GM12874 (cell line): Measurements from ENCODE around the gene EHD2.

Experiments used
- CTCF ChIP-seq: IDR thresholded peaks from 2 replicates; pipeline ENCODE4 v1.5.1; 2011; ENCODE audit warnings: low read depth, mild to moderate bottlenecking, control low read depth, low read length, moderate library complexity; ENCODE audit not compliant: insufficient read depth

Gene EHD2

DNA sequence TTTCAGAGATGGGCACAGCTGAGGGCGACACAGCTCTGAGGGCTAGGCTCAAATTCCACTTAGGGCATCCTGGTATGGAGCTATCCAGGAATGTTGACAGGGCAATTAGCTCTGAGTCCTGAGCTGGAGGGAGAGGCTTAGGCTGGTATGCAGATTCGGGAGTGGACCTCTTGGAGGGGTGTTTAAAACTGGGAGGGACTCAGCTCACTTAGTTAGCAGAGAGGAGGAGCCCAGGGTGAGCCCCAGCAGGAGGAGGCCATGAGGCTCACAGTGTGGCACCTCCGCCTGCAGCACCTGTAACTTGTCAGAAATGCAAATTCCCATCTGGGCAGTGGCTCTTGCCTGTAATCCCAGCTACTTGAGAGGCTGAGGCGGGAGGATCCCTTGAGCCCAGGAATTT lies 21.9 kb downstream of the EHD2 start:
- no peak for TF ChIP-seq CTCF

DNA sequence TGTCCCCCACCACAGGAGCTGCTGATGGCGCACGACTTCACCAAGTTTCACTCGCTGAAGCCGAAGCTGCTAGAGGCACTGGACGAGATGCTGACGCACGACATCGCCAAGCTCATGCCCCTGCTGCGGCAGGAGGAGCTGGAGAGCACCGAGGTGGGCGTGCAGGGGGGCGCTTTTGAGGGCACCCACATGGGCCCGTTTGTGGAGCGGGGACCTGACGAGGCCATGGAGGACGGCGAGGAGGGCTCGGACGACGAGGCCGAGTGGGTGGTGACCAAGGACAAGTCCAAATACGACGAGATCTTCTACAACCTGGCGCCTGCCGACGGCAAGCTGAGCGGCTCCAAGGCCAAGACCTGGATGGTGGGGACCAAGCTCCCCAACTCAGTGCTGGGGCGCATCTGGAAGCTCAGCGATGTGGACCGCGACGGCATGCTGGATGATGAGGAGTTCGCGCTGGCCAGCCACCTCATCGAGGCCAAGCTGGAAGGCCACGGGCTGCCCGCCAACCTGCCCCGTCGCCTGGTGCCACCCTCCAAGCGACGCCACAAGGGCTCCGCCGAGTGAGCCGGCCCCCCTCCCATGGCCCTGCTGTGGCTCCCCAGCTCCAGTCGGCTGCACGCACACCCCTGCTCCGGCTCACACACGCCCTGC lies 27.8 kb downstream of the EHD2 start:
- TF ChIP-seq CTCF, result no peak

DNA sequence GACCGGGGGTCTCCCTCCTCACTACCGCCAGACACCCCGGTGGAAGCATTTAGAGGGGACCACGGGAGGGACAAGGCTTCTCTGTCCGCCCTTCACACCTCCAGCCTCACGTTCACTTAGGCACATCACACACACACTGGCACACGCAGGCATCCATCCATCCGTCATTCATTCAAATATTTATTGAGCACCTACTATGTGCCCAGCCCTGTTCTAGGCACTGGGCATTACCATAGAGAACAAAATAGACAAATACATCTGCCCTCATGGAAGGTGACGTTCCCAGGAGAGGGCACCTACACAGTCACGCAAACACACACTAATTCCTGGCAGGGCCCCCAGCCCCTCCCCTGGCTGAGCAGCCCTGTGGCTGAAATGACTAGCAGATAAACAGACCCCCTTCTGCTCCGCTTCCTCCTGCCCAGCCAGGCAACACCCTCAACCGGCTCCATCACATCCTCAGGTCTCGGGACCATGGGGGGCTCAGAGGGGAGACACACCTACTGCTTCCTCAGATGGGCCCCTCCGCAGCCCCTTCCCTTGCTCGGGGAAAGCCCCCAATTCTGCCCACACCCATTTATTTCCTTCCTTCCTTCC lies 28.4 kb downstream of the EHD2 start:
- no peak for TF ChIP-seq CTCF

DNA sequence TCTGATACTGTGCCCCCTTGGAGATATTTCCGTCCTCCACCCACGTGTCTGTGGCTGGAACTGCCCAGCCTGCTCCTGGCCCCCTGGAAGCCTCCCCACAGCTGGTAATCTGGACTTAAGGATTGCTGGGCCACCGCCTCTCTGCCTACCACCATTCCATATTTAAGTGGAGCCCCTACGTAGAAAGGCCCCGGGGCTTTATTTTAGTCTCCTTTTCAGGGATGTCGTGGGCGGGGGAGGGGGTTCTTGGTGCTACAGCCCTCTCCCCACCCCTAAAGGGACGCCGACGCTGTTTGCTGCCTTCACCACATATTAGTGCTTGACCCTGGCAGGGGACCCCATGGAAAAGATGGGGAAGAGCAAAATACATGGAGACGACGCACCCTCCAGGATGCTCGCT lies 29.4 kb downstream of the EHD2 start:
- no peak for TF ChIP-seq CTCF

GRCh38 chr19:47745010-47745901 lies 32.0 kb downstream of the EHD2 start, which contains the start of gene NOP53:
NOP53 (plus strand) TSS chr19:47745546; CDS start chr19:47745560, 14 bp downstream.
- no peak for TF ChIP-seq CTCF

- no peak for TF ChIP-seq CTCF
Measured at GRCh38 chr19:47749326-47749725, 36.1 kb downstream of the EHD2 start.

GRCh38 chr19:47750752-47751151 lies 37.5 kb downstream of the EHD2 start:
- TF ChIP-seq CTCF, result no peak
